Ovary (tissue), 3 donors: ENCODE data around the gene CD300H.

ENCODE experiments used
- CTCF ChIP-seq, 3 donors: fragments of 450-650 bp in 2 of 3; fragments of 200-600 bp in 1 of 3; IDR thresholded peaks; one replicate each; pipeline versions ENCODE4 v1.5.1 to v1.8.0; 2016 to 2022; ENCODE audit warnings: antibody characterized with exemption in 3 of 3, mild to moderate bottlenecking in 1 of 3
- EP300 ChIP-seq: sonication (generic); formaldehyde crosslinking; IDR thresholded peaks from one replicate; pipeline ENCODE4 v1.6.1; 2017; ENCODE audit warnings: antibody characterized with exemption
- POLR2A ChIP-seq: fragments of 450-650 bp; IDR thresholded peaks from one replicate; pipeline ENCODE4 v1.6.1; 2017; ENCODE audit warnings: antibody characterized with exemption, mild to moderate bottlenecking, moderate library complexity
- donor health status: DM: no; HTN: no; CAD: no.

DNA sequence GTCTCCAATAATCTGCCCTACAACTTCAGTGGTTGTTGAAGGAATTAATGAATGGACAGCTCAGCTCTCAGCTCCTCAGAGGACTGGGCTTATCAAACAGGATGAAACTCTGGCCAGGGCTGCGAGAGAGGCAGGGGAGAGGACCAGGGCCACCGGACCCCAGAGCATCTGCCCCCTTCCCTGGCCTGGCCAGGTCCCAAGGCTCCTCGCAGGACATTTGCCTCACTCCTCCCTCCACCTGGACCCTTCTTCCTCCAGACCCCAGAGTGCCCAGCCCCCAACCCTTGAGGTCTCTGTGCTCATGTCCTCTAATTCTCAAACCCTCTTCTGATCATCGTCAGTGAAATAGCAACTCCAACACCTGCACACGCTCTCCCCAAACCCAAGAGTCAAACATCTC lies 25.1 kb downstream of the CD300H start:
- TF ChIP-seq CTCF (IDR thresholded peaks at IDR 0.05): no peak
- no peak for TF ChIP-seq POLR2A
- no peak for TF ChIP-seq EP300
